WTC11 (cell line): ENCODE results near the gene CALN1.

Experiments
- ATF1 ChIP-seq: sonication (generic); formaldehyde crosslinking; IDR thresholded peaks from 2 replicates; pipeline ENCODE4 v1.8.1; 2023; ENCODE audit warnings: mild to moderate bottlenecking, moderate library complexity, missing genetic modification reagents
- ATF3 ChIP-seq: sonication (generic); formaldehyde crosslinking; conservative IDR thresholded peaks from 2 replicates; pipeline ENCODE4 v1.8.1; 2022; ENCODE audit warnings: mild to moderate bottlenecking, missing genetic modification reagents
- CREM ChIP-seq: sonication (generic); formaldehyde crosslinking; IDR thresholded peaks from 2 replicates; pipeline ENCODE4 v1.8.1; 2022; ENCODE audit warnings: mild to moderate bottlenecking, missing genetic modification reagents, moderate library complexity
- CTCF ChIP-seq: fragments of 200-600 bp; IDR thresholded peaks from 2 replicates; pipeline ENCODE4 v1.8.0; 2022; ENCODE audit warnings: antibody characterized with exemption
- ESRRA ChIP-seq: sonication (generic); formaldehyde crosslinking; IDR thresholded peaks from 2 replicates; pipeline ENCODE4 v1.8.1; 2022; ENCODE audit warnings: mild to moderate bottlenecking, missing genetic modification reagents, borderline replicate concordance
- IRF2 ChIP-seq: sonication (generic); formaldehyde crosslinking; IDR thresholded peaks from 2 replicates; pipeline ENCODE4 v1.8.0; 2022; ENCODE audit warnings: low read depth, missing genetic modification reagents, borderline replicate concordance
- MAX ChIP-seq: sonication (generic); formaldehyde crosslinking; IDR thresholded peaks from 2 replicates; pipeline ENCODE4 v1.8.0; 2022; ENCODE audit warnings: mild to moderate bottlenecking, missing genetic modification reagents
- TEAD4 ChIP-seq: sonication (generic); formaldehyde crosslinking; IDR thresholded peaks from 2 replicates; pipeline ENCODE4 v1.8.0; 2022; ENCODE audit warnings: mild to moderate bottlenecking, missing genetic modification reagents
- TF ChIP-seq, protein P1 (sequence below): sonication (generic); formaldehyde crosslinking; IDR thresholded peaks from 2 replicates; pipeline ENCODE4 v1.8.1; 2022; ENCODE audit warnings: mild to moderate bottlenecking, missing genetic modification reagents, moderate library complexity, borderline replicate concordance

DNA sequence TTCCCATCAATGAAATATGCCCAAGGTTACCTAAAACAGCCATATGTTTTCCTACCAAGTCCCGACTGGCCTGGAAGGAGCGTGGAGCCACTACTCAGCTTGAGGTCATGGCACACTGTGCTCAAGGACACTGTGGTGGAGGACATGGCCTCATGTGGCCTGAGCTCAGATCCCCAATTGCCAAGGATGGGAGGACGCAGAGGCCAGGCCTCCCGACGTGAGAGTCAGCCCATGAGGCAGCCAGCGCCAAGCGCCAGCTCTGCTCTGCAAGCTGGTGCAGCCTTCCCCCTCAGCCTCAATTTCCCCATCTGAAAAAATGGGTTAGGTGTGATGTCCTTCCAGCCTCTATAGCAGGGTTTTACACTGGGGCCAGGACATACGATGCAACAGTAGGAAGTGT, 302.6 kb downstream of the CALN1 start:
- TF ChIP-seq CTCF (no peak), IRF2 (CRISPR knock-in tag) (no peak), CREM (CRISPR knock-in tag) (no peak), MAX (CRISPR knock-in tag) (no peak), ATF3 (no peak), TEAD4 (CRISPR knock-in tag) (no peak), ATF1 (no peak), ESRRA (CRISPR knock-in tag) (no peak)
- TF ChIP-seq, protein P1, sequence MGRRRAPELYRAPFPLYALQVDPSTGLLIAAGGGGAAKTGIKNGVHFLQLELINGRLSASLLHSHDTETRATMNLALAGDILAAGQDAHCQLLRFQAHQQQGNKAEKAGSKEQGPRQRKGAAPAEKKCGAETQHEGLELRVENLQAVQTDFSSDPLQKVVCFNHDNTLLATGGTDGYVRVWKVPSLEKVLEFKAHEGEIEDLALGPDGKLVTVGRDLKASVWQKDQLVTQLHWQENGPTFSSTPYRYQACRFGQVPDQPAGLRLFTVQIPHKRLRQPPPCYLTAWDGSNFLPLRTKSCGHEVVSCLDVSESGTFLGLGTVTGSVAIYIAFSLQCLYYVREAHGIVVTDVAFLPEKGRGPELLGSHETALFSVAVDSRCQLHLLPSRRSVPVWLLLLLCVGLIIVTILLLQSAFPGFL (CRISPR knock-in tag), result no peak
